ENCODE results near the gene RPL27. TPM values are rescaled to one million over a fixed set of nuclear protein-coding genes. Genes with fewer than 3 reads are reported as not detected.

The RPL27 gene
- total and polyA plus RNA-seq, 2 donors (not counting 3 experiments of a cell fraction or from before 2014, with no cell fraction given) = 1,014 to 2,467 TPM

DNA sequence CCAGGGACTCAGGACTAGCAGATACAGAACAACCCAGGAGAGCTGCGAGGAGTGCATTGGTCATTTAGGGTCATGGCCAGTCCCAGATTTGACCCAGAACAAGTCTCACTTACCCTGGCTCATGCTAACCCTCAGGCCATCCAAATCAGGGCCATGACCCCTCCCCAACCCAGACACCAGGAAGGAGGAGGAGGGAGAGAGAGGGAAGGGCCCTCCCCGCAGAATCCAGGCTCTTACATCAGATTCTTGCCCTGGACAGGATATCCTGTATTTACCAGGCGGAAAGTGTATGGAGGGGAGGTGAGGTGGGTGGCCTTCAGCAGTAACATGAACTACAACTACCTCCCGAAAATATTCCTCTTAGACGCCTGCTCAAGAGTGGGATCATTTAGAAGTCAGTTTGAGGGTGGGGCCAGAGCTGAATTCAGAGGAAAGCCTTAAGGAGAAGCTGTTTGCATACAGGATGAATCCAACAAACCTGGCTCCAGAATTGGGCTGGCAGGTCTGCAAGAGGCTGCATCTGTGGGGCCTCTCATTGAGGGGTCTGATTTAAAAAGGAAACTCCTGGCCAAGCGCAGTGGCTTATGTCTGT is 21.9 kb downstream of the RPL27 start:
- Histone ChIP-seq H3K4me1 (ENCODE audit: control insufficient read depth, extremely low read depth, insufficient read depth, low read length) (peaks cover 40% of the 10 kb centered on the region), H3K79me2 (ENCODE audit: control insufficient read depth, insufficient read depth, low read length) (peaks cover 37% of the 10 kb centered on the region), H3K36me3 (ENCODE audit: control insufficient read depth in 2 of 2, extremely low read depth in 1 of 2, insufficient read depth in 2 of 2, low read length in 2 of 2) (peaks cover 0 to 20% of the 10 kb centered on the region in 2 experiments), H2AFZ (ENCODE audit: low read depth, low read length) (no peak overlapping the region), H3K9me1 (replicated peaks; ENCODE audit: control insufficient read depth, extremely low read depth, insufficient read depth, low read length) (no peaks in the 10 kb centered on the region), H3K4me2 (ENCODE audit: insufficient read depth, low read length) (peak overlapping the region; percentile 44), H3K9me3 (replicated peaks; ENCODE audit: control insufficient read depth, insufficient read depth, low read length) (no peaks in the 10 kb centered on the region), H3K9ac (replicated peaks; ENCODE audit: extremely low read depth, insufficient read depth, low read length) (no peak overlapping the region), H3K27ac (ENCODE audit: insufficient read depth, low read depth, low read length) (peak overlapping the region; percentile 19), H4K20me1 (replicated peaks; ENCODE audit: control insufficient read depth, extremely low read depth, insufficient read depth, low read length) (no peaks in the 10 kb centered on the region), H3K27me3 (ENCODE audit: control insufficient read depth in 2 of 2, insufficient read depth in 2 of 2, low read length in 2 of 2) (no peaks in the 10 kb centered on the region), H3K4me3 (replicated peaks in 1 of 3; ENCODE audit: insufficient read depth in 1 of 3, low read depth in 1 of 3, low read length in 3 of 3) (peak overlapping the region in 2 of 3 experiments; percentile 10 to 34)
- TF ChIP-seq, protein P1, sequence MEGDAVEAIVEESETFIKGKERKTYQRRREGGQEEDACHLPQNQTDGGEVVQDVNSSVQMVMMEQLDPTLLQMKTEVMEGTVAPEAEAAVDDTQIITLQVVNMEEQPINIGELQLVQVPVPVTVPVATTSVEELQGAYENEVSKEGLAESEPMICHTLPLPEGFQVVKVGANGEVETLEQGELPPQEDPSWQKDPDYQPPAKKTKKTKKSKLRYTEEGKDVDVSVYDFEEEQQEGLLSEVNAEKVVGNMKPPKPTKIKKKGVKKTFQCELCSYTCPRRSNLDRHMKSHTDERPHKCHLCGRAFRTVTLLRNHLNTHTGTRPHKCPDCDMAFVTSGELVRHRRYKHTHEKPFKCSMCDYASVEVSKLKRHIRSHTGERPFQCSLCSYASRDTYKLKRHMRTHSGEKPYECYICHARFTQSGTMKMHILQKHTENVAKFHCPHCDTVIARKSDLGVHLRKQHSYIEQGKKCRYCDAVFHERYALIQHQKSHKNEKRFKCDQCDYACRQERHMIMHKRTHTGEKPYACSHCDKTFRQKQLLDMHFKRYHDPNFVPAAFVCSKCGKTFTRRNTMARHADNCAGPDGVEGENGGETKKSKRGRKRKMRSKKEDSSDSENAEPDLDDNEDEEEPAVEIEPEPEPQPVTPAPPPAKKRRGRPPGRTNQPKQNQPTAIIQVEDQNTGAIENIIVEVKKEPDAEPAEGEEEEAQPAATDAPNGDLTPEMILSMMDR (IDR thresholded peaks at IDR 0.05; ENCODE audit: extremely low read depth in 1 of 2, insufficient read depth in 1 of 2, low read depth in 1 of 2, low read length in 2 of 2) = no peak
- TF ChIP-seq GATA2 (IDR thresholded peaks at IDR 0.05; ENCODE audit: insufficient read depth, insufficient read length, low read depth, low read length) (no peak), POLR2AphosphoS5 (IDR thresholded peaks at IDR 0.05; ENCODE audit: insufficient read depth, low read depth, low read length) (peak; percentile 69), POLR2A (IDR thresholded peaks at IDR 0.05; ENCODE audit: low read depth, low read length) (peak; percentile 21), FOS (IDR thresholded peaks at IDR 0.05; ENCODE audit: borderline replicate concordance, insufficient read depth, low read length) (no peak), MYC (IDR thresholded peaks at IDR 0.05; ENCODE audit: low read depth, low read length) (no peak)
- DNase-seq (ENCODE audit: low read depth, low spot score) (peak; percentile 63), FAIRE-seq (peak; percentile 89)
- ChIA-PET CTCF (interaction anchor here (1.0 to 5.5 kb wide), 3 partner anchors 11 to 152 kb away, joined by 3 to 22 read pairs (median 6); partner anchors contain the start of gene IFI35), POLR2A (interaction anchor here (2.7 kb wide), 1 partner anchor 295 kb away, joined by 13 read pairs; no protein-coding TSS in a partner anchor)
- intact Hi-C loops (cut with micrococcal nuclease) (loop anchor here (2.0 kb wide), 2 partner anchors 13 to 21 kb away; partner anchors contain the start of genes IFI35 and RPL27), dilution Hi-C loops (cut with MboI; ENCODE audit: extremely low pct_ligation_motif_present, low sequenced_read_pairs) (no loop called here)
- BruUV-seq (replicated peaks) = TSS peak; percentile 3

Data from endothelial cell of umbilical vein (primary cell).